Neuronal stem cell (in vitro differentiated cells): ENCODE measurements around the gene CSMD2.

Experiments
- DNase-seq: peaks from one replicate; pipeline ENCODE4 v3.0.0-alpha.2; 2013; ENCODE audit warnings: low spot score
- H2AFZ ChIP-seq: one replicate; pipeline ENCODE4 v1.6.1; 2013; ENCODE audit warnings: mild to moderate bottlenecking, low read length, inconsistent platforms
- H2AK5ac ChIP-seq: 2 replicates; pipeline ENCODE4 v1.6.1; 2013; ENCODE audit warnings: low read depth, mild to moderate bottlenecking, inconsistent platforms, low read length, moderate library complexity, mixed read lengths
- H2BK120ac ChIP-seq: 2 replicates; pipeline ENCODE4 v1.6.1; 2013; ENCODE audit warnings: low read depth, mild to moderate bottlenecking, inconsistent platforms, low read length, moderate library complexity, mixed read lengths
- H2BK12ac ChIP-seq: one replicate; pipeline ENCODE4 v1.6.1; 2013; ENCODE audit warnings: low read length, inconsistent platforms
- H2BK15ac ChIP-seq: 2 replicates; pipeline ENCODE4 v1.6.1; 2013; ENCODE audit warnings: mild to moderate bottlenecking, low read length, inconsistent platforms, mixed read lengths
- H2BK5ac ChIP-seq: one replicate; pipeline ENCODE4 v1.6.1; 2013; ENCODE audit warnings: inconsistent platforms, mild to moderate bottlenecking, low read length, moderate library complexity
- H3K14ac ChIP-seq: one replicate; pipeline ENCODE4 v1.6.1; 2013; ENCODE audit warnings: low read length, inconsistent platforms
- H3K18ac ChIP-seq: 2 replicates; pipeline ENCODE4 v1.6.1; 2013; ENCODE audit warnings: low read length, inconsistent platforms
- H3K23ac ChIP-seq: 2 replicates; pipeline ENCODE4 v1.6.1; 2013; ENCODE audit warnings: low read depth, mild to moderate bottlenecking, mixed read lengths, low read length, inconsistent platforms; ENCODE audit not compliant: poor library complexity
- H3K27ac ChIP-seq: replicated peaks from 3 replicates; pipeline ENCODE4 v1.5.1; 2013; ENCODE audit warnings: low read length, inconsistent platforms
- H3K27me3 ChIP-seq, 3 experiments: 2 replicates each; pipeline ENCODE4 v1.6.1; 2013; ENCODE audit warnings: low read length in 3 of 3, mild to moderate bottlenecking in 2 of 3, inconsistent platforms in 1 of 3, low read depth in 1 of 3, mixed read lengths in 1 of 3, moderate library complexity in 1 of 3; ENCODE audit not compliant: control insufficient read depth in 3 of 3, insufficient read depth in 3 of 3
- H3K36me3 ChIP-seq, 2 donors: replicated peaks in 1 of 2; 2 replicates each; pipeline ENCODE4 v1.6.1; 2013; ENCODE audit warnings: low read length in 2 of 2; ENCODE audit not compliant: control insufficient read depth in 2 of 2, insufficient read depth in 2 of 2
- H3K4ac ChIP-seq: 2 replicates; pipeline ENCODE4 v1.6.1; 2013; ENCODE audit warnings: inconsistent platforms, mild to moderate bottlenecking, low read length, moderate library complexity
- H3K4me1 ChIP-seq, 2 donors: 1 replicate in 1 of 2; 2 replicates in 1 of 2; pipeline ENCODE4 v1.6.1; 2013; ENCODE audit warnings: low read length in 2 of 2, low read depth in 1 of 2; ENCODE audit not compliant: control insufficient read depth in 2 of 2, insufficient read depth in 1 of 2
- H3K4me2 ChIP-seq: one replicate; pipeline ENCODE4 v1.6.1; 2013; ENCODE audit warnings: mild to moderate bottlenecking, low read length, inconsistent platforms; ENCODE audit not compliant: insufficient read depth, poor library complexity, severe bottlenecking
- H3K4me3 ChIP-seq, 2 donors: 2 replicates each; pipeline ENCODE4 v1.5.1; 2013; ENCODE audit warnings: low read length in 2 of 2, mild to moderate bottlenecking in 2 of 2, inconsistent platforms in 1 of 2, moderate library complexity in 1 of 2
- H3K79me1 ChIP-seq: one replicate; pipeline ENCODE4 v1.6.1; 2013; ENCODE audit warnings: low read depth, mild to moderate bottlenecking, inconsistent platforms, low read length, moderate library complexity
- H3K9ac ChIP-seq: one replicate; pipeline ENCODE4 v1.6.1; 2013; ENCODE audit warnings: mild to moderate bottlenecking, low read depth, low read length, inconsistent platforms; ENCODE audit not compliant: poor library complexity
- H3K9me3 ChIP-seq, 2 donors: replicated peaks in 1 of 2; 2 replicates each; pipeline versions ENCODE3 to v1.6.1; 2013; ENCODE audit warnings: low read length in 2 of 2, mild to moderate bottlenecking in 2 of 2, inconsistent platforms in 1 of 2, low read depth in 1 of 2, mixed read lengths in 1 of 2, moderate library complexity in 1 of 2; ENCODE audit not compliant: control insufficient read depth in 2 of 2, insufficient read depth in 1 of 2
- H4K8ac ChIP-seq: one replicate; pipeline ENCODE4 v1.6.1; 2013; ENCODE audit warnings: low read depth, mild to moderate bottlenecking, inconsistent platforms, low read length, moderate library complexity
- H4K91ac ChIP-seq: one replicate; pipeline ENCODE4 v1.6.1; 2013; ENCODE audit warnings: low read length, low read depth, mild to moderate bottlenecking, inconsistent platforms; ENCODE audit not compliant: poor library complexity
- WGBS, 2 donors: extraction: QIAGEN DNeasy Blood & Tissue Kit; methylation state at CpG; one replicate each; pipeline ENCODE4 v1.1.7; 2013; ENCODE audit warnings: missing lambda C conversion rate in 2 of 2, mixed read lengths in 1 of 2; ENCODE audit not compliant: insufficient read length in 2 of 2, insufficient replicate concordance in 1 of 2; ENCODE audit errors: extremely low coverage in 2 of 2; 5-methylcytosine and 5-hydroxymethylcytosine counted together

The CSMD2 gene

GRCh38 chr1:33575324-33575879, 589.6 kb downstream of the CSMD2 start:
- Histone ChIP-seq H3K27ac (no peak overlapping the region), H3K4me1 (peaks cover 0 to 4% of the 10 kb centered on the region in 2 donors), H2BK15ac (no peak overlapping the region), H2BK12ac (no peak overlapping the region), H2AK5ac (no peak overlapping the region), H3K14ac (no peak overlapping the region), H3K9ac (no peak overlapping the region), H2BK5ac (no peak overlapping the region), H3K4me3 (peak overlapping the region in 1 of 2 donors; percentile 50), H2BK120ac (no peak overlapping the region), H3K27me3 (peaks cover 0 to 3% (median 0%) of the 10 kb centered on the region in 3 experiments), H3K18ac (no peak overlapping the region), H3K79me1 (no peaks in the 10 kb centered on the region), H4K8ac (no peak overlapping the region), H2AFZ (no peak overlapping the region), H3K36me3 (no peaks in the 10 kb centered on the region), H4K91ac (no peak overlapping the region), H3K23ac (no peak overlapping the region), H3K9me3 (no peaks in the 10 kb centered on the region), H3K4ac (no peak overlapping the region), H3K4me2 (no peak overlapping the region)
- WGBS, 2 donors: no CpG with 5 or more reads among the region's 7 CpGs
- DNase-seq: no peak

- no peak overlapping the region for H3K18ac ChIP-seq
- H3K9me3 ChIP-seq: no peaks in the 10 kb centered on the region
- no peak overlapping the region for H2AFZ ChIP-seq
- no peaks in the 10 kb centered on the region for H3K79me1 ChIP-seq
- no CpG with 5 or more reads among the region's 3 CpGs for WGBS, 2 donors
- H4K91ac ChIP-seq: no peak overlapping the region
- H2BK15ac ChIP-seq: no peak overlapping the region
- H2BK120ac ChIP-seq: no peak overlapping the region
- no peak overlapping the region for H3K14ac ChIP-seq
- H3K27ac ChIP-seq: no peak overlapping the region
- no peak overlapping the region for H3K4me3 ChIP-seq
- no peak overlapping the region for H3K9ac ChIP-seq
- no peak overlapping the region for H3K4me2 ChIP-seq
- peaks cover 0 to 4% of the 10 kb centered on the region in 2 donors for H3K4me1 ChIP-seq
- no peak overlapping the region for H4K8ac ChIP-seq
- H2BK12ac ChIP-seq: no peak overlapping the region
- no peak for DNase-seq
- H2BK5ac ChIP-seq: no peak overlapping the region
- H3K4ac ChIP-seq: no peak overlapping the region
- H3K36me3 ChIP-seq: no peaks in the 10 kb centered on the region
- H3K23ac ChIP-seq: no peak overlapping the region
- peaks cover 0 to 7% (median 0%) of the 10 kb centered on the region in 3 experiments for H3K27me3 ChIP-seq
- no peak overlapping the region for H2AK5ac ChIP-seq
These were observed 591.4 kb downstream of the CSMD2 start for GRCh38 chr1:33573661-33574060.

- Histone ChIP-seq H2BK5ac (no peak overlapping the region), H3K4me1 (peaks cover 0 to 2% of the 10 kb centered on the region in 2 donors), H3K4me2 (no peak overlapping the region), H3K4ac (no peak overlapping the region), H3K9ac (no peak overlapping the region), H2AFZ (no peak overlapping the region), H3K27ac (no peak overlapping the region), H3K14ac (no peak overlapping the region), H3K23ac (no peak overlapping the region), H3K9me3 (peaks cover 0 to 2% of the 10 kb centered on the region in 2 donors), H3K79me1 (no peaks in the 10 kb centered on the region), H2BK12ac (no peak overlapping the region), H4K8ac (no peak overlapping the region), H2BK120ac (no peak overlapping the region), H2AK5ac (no peak overlapping the region), H3K27me3 (peaks cover 0 to 7% (median 0%) of the 10 kb centered on the region in 3 experiments), H3K4me3 (no peak overlapping the region), H4K91ac (no peak overlapping the region), H2BK15ac (no peak overlapping the region), H3K36me3 (no peaks in the 10 kb centered on the region), H3K18ac (no peak overlapping the region)
- no CpG with 5 or more reads among the region's 5 CpGs for WGBS, 2 donors
- DNase-seq: no peak
These were observed 592.6 kb downstream of the CSMD2 start for GRCh38 chr1:33572387-33572786.

GRCh38 chr1:33569331-33569730, 595.7 kb downstream of the CSMD2 start:
- Histone ChIP-seq H3K9me3 (peaks cover 0 to 2% of the 10 kb centered on the region in 2 donors), H3K18ac (peak overlapping the region; percentile 44), H2AK5ac (no peak overlapping the region), H2BK15ac (no peak overlapping the region), H3K4ac (no peak overlapping the region), H2BK5ac (no peak overlapping the region), H4K91ac (no peak overlapping the region), H3K23ac (no peak overlapping the region), H3K36me3 (no peaks in the 10 kb centered on the region), H3K27ac (no peak overlapping the region), H4K8ac (no peak overlapping the region), H3K4me3 (no peak overlapping the region), H3K4me1 (no peaks in the 10 kb centered on the region), H2AFZ (no peak overlapping the region), H2BK12ac (no peak overlapping the region), H3K4me2 (no peak overlapping the region), H2BK120ac (no peak overlapping the region), H3K14ac (no peak overlapping the region), H3K79me1 (no peaks in the 10 kb centered on the region), H3K9ac (no peak overlapping the region), H3K27me3 (peaks cover 0 to 7% (median 0%) of the 10 kb centered on the region in 3 experiments)
- no CpG with 5 or more reads among the region's 7 CpGs for WGBS, 2 donors
- no peak for DNase-seq
